Neural cell (in vitro differentiated cells): ENCODE results near the gene UBAP1. TPM values are rescaled to one million over a fixed set of nuclear protein-coding genes. Genes with fewer than 3 reads are reported as not detected.
"Not testable (repeated sequence)": the region's sequence is repeated elsewhere in the genome, so short reads cannot be mapped to it uniquely, and the experiment has no call there.

ENCODE experiments used
- H2AFZ ChIP-seq: fragments of 200-600, 300-800 bp; sonication (generic), shearing (Covaris generic); 2 replicates; pipeline ENCODE4 v1.6.0; 2014; ENCODE audit warnings: low read depth, mild to moderate bottlenecking, antibody characterized with exemption, low read length, moderate library complexity
- H3F3A ChIP-seq: fragments of 200-600 bp; shearing (Covaris generic); 2 replicates; pipeline ENCODE4 v1.6.1; 2016; ENCODE audit warnings: mild to moderate bottlenecking, moderate library complexity, mixed read lengths, antibody characterized with exemption, low read length; ENCODE audit not compliant: insufficient read depth, poor library complexity, severe bottlenecking
- H3K27ac ChIP-seq: fragments of 200-600, 300-800 bp; sonication (generic), shearing (Covaris generic); 2 replicates; pipeline ENCODE4 v1.5.1; 2014; ENCODE audit warnings: mild to moderate bottlenecking, low read length, moderate library complexity
- H3K27me3 ChIP-seq: fragments of 300-800, 200-600 bp; sonication (generic), shearing (Covaris generic); 2 replicates; pipeline ENCODE4 v1.6.0; 2014; ENCODE audit warnings: mild to moderate bottlenecking, low read depth, low read length, moderate library complexity; ENCODE audit not compliant: insufficient read depth
- H3K36me3 ChIP-seq: fragments of 300-800, 200-600 bp; sonication (generic), shearing (Covaris generic); 2 replicates; pipeline ENCODE4 v1.5.1; 2014; ENCODE audit warnings: mild to moderate bottlenecking, antibody characterized with exemption, low read length, moderate library complexity; ENCODE audit not compliant: insufficient read depth
- H3K4me2 ChIP-seq: fragments of 300-800, 200-600 bp; sonication (generic), shearing (Covaris generic); 2 replicates; pipeline ENCODE4 v1.6.0; 2014; ENCODE audit warnings: mild to moderate bottlenecking, low read length
- H3K4me3 ChIP-seq: fragments of 300-800, 200-600 bp; sonication (generic), shearing (Covaris generic); 2 replicates; pipeline ENCODE4 v1.5.1; 2014; ENCODE audit warnings: mild to moderate bottlenecking, low read length, moderate library complexity
- H3K79me2 ChIP-seq: fragments of 200-600 bp; shearing (Covaris generic); replicated peaks from 2 replicates; pipeline ENCODE4 v1.6.0; 2014; ENCODE audit warnings: mild to moderate bottlenecking, low read length, moderate library complexity; ENCODE audit not compliant: insufficient read depth
- H3K9ac ChIP-seq: fragments of 300-800, 200-600 bp; sonication (generic), shearing (Covaris generic); 2 replicates; pipeline ENCODE4 v1.6.1; 2016; ENCODE audit warnings: mild to moderate bottlenecking, low read length, mixed read lengths
- H3K9me2 ChIP-seq: fragments of 200-600 bp; shearing (Covaris generic); 2 replicates; pipeline ENCODE4 v1.6.1; 2016; ENCODE audit warnings: mild to moderate bottlenecking, low read length, mixed read lengths; ENCODE audit not compliant: insufficient read depth
- H3K9me3 ChIP-seq: fragments of 200-600, 300-800 bp; sonication (generic), shearing (Covaris generic); 2 replicates; pipeline ENCODE4 v1.6.1; 2016; ENCODE audit warnings: mild to moderate bottlenecking, mixed run types, low read length, moderate library complexity, mixed read lengths
- H4K20me1 ChIP-seq: fragments of 200-600 bp; shearing (Covaris generic); 2 replicates; pipeline ENCODE4 v1.6.1; 2016; ENCODE audit warnings: mild to moderate bottlenecking, mixed run types; ENCODE audit not compliant: insufficient read depth
- CTCF ChIP-seq: fragments of 450-650 bp; IDR thresholded peaks from 2 replicates; pipeline ENCODE4 v1.5.1; 2014; ENCODE audit warnings: antibody characterized with exemption, mild to moderate bottlenecking, moderate library complexity; ENCODE audit not compliant: poor library complexity, severe bottlenecking
- EP300 ChIP-seq: fragments of 450-650 bp; conservative IDR thresholded peaks from 2 replicates; pipeline ENCODE4 v1.6.1; 2014; ENCODE audit warnings: antibody characterized with exemption, mild to moderate bottlenecking, moderate library complexity; ENCODE audit not compliant: poor library complexity, severe bottlenecking
- EZH2 ChIP-seq: fragments of 200-600, 300-800 bp; shearing (Covaris generic), sonication (generic); IDR thresholded peaks from 2 replicates; pipeline ENCODE4 v1.6.1; 2014; ENCODE audit warnings: antibody characterized with exemption, low read length, borderline replicate concordance, mild to moderate bottlenecking; ENCODE audit not compliant: insufficient read depth, poor library complexity, severe bottlenecking
- MXI1 ChIP-seq: fragments of 450-650 bp; conservative IDR thresholded peaks from 2 replicates; pipeline ENCODE4 v1.6.1; 2014; ENCODE audit warnings: antibody characterized with exemption, mild to moderate bottlenecking; ENCODE audit not compliant: poor library complexity, severe bottlenecking
- POLR2AphosphoS5 ChIP-seq: IDR thresholded peaks from 2 replicates; pipeline ENCODE4 v1.6.1; 2012
- RAD21 ChIP-seq: fragments of 450-650 bp; conservative IDR thresholded peaks from 2 replicates; pipeline ENCODE4 v1.6.1; 2014; ENCODE audit warnings: antibody characterized with exemption, mild to moderate bottlenecking, moderate library complexity
- REST ChIP-seq: IDR thresholded peaks from 2 replicates; pipeline ENCODE4 v1.6.1; 2012; ENCODE audit warnings: borderline replicate concordance
- SMC3 ChIP-seq: fragments of 450-650 bp; conservative IDR thresholded peaks from 2 replicates; pipeline ENCODE4 v1.6.1; 2014; ENCODE audit warnings: antibody characterized with exemption, mild to moderate bottlenecking, moderate library complexity; ENCODE audit not compliant: poor library complexity
- TAF1 ChIP-seq: IDR thresholded peaks from 2 replicates; pipeline ENCODE4 v1.6.1; 2012; ENCODE audit warnings: low read depth
- polyA plus RNA-seq: library from polyadenylated mRNA; depleted of rRNA; stranded (reverse); fragments of >200 nt; gene quantifications from 2 replicates; pipeline ENCODE4 v1.2.3, GENCODE V29; 2014

Gene UBAP1
- polyA plus RNA-seq, 1 donor from 2014 or later: 35.1 TPM

DNA sequence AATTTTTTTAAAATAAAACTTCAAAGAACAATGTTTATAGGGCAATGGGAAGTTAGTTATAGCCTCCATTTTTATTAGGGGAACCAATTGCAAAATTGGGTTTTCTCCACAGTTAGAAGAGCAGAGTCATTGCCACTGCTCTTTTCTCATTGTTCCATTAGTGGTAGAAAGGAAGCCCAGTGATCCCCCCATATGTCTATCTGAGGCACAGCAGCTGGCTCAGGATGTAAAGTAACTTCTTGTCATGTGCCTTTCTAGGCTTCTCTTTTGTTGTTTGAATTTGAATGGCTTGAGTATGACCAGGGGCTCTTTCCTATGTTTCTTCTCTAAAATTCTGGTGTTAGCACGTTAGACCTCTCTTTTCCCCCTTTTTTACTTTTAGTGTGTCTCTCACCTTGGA is 61.2 kb downstream of the UBAP1 start:
- H3K9me3 ChIP-seq: no peaks in the 10 kb centered on the region
- no peaks in the 10 kb centered on the region for H3F3A ChIP-seq
- no peaks in the 10 kb centered on the region for H3K27me3 ChIP-seq
- no peak overlapping the region for H3K27ac ChIP-seq
- no peaks in the 10 kb centered on the region for H3K9me2 ChIP-seq
- H3K79me2 ChIP-seq: no peaks in the 10 kb centered on the region
- no peak overlapping the region for H3K4me2 ChIP-seq
- no peak overlapping the region for H2AFZ ChIP-seq
- TF ChIP-seq SMC3: no peak
- TF ChIP-seq RAD21: no peak
- TF ChIP-seq EP300: no peak
- no peak overlapping the region for H3K4me3 ChIP-seq
- H4K20me1 ChIP-seq: no peaks in the 10 kb centered on the region
- no peaks in the 10 kb centered on the region for H3K36me3 ChIP-seq
- H3K9ac ChIP-seq: no peak overlapping the region

- Histone ChIP-seq H3K9me3 (no peaks in the 10 kb centered on the region), H3K36me3 (no peaks in the 10 kb centered on the region), H3F3A (no peaks in the 10 kb centered on the region), H2AFZ (no peak overlapping the region), H3K4me3 (no peak overlapping the region), H3K4me2 (no peak overlapping the region), H3K9me2 (no peaks in the 10 kb centered on the region), H4K20me1 (no peaks in the 10 kb centered on the region), H3K27ac (no peak overlapping the region), H3K9ac (no peak overlapping the region), H3K27me3 (no peaks in the 10 kb centered on the region), H3K79me2 (peaks cover 4% of the 10 kb centered on the region)
- TF ChIP-seq POLR2AphosphoS5 (no peak), MXI1 (no peak), EZH2 (no peak), TAF1 (no peak), CTCF (no peak), EP300 (no peak), RAD21 (no peak), REST (no peak), SMC3 (no peak)
Observed at GRCh38 chr9:34242830-34243229, 64.0 kb downstream of the UBAP1 start.

DNA sequence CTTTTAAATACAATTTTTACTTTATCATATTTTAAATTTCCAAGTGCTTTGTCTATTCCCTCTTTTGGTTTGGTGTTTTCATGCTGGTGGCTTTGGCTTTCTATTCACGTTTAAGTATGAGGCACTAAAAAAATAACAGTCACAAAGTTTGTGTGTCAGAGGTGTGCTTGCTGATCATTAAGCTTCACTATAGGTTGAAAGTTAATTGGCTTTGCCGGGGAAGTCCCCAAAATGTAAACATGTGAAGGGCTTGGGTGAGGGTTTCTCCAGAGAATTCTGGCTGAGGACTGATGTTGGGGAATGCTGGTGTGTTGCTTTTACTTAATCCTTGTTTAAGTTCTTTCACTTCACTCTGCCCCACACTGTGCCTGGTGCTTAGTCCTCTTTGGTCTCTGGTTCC is 66.4 kb downstream of the UBAP1 start:
- H3K27ac ChIP-seq, H3K9me2 ChIP-seq, H3K36me3 ChIP-seq, H3K4me2 ChIP-seq, H4K20me1 ChIP-seq, H3K4me3 ChIP-seq, H3K27me3 ChIP-seq, H3K9me3 ChIP-seq, H3F3A ChIP-seq, H3K79me2 ChIP-seq, H2AFZ ChIP-seq, H3K9ac ChIP-seq: not testable (repeated sequence)
